IMR-90 (cell line): ENCODE data around the gene PNPLA2. TPM values are rescaled to one million over a fixed set of nuclear protein-coding genes. Genes with fewer than 3 reads are reported as not detected.
A peak's percentile ranks its signal among the peaks of the same experiment; 100 is the strongest.

Experiments used
- ATAC-seq: fragments of 200-7000 bp; cut with Tn5 transposase; 2 replicates; pipeline ENCODE4 v1.9.1; 2020; ENCODE audit warnings: low read depth, mild to moderate bottlenecking, moderate library complexity
- BruUV-seq: library from RNA; stranded (reverse); fragments of 400-500 nt; replicated peaks from 2 replicates; lab custom pipeline; 2021; lab: Mats Ljungman, UMichigan
- CTCF ChIA-PET: fragments of 300-600 bp; formaldehyde crosslinking; extraction: SDS; loops from one replicate; lab custom pipeline; 2021; ENCODE audit warnings: antibody characterized with exemption; lab: Yijun Ruan, JAX
- POLR2A ChIA-PET: fragments of 300-600 bp; sonication (Branson Sonifier 250); formaldehyde crosslinking; loops from one replicate; lab custom pipeline; 2022; ENCODE audit warnings: antibody characterized with exemption; ENCODE audit not compliant: unreplicated experiment; lab: Charles Lee
- DNase-seq: peaks from one replicate; pipeline ENCODE4 v3.0.0; 2013
- H2AFZ ChIP-seq: replicated peaks from 2 replicates; pipeline ENCODE3; 2013; ENCODE audit warnings: low read length, mild to moderate bottlenecking; ENCODE audit not compliant: poor library complexity
- H2AK5ac ChIP-seq: 2 replicates; pipeline ENCODE4 v1.6.1; 2013; ENCODE audit warnings: low read depth, low read length, inconsistent platforms
- H2AK9ac ChIP-seq: replicated peaks from 2 replicates; pipeline ENCODE3; 2013; ENCODE audit warnings: mild to moderate bottlenecking, low read depth, low read length, moderate library complexity; ENCODE audit not compliant: poor library complexity
- H2BK120ac ChIP-seq: 2 replicates; pipeline ENCODE4 v1.6.1; 2013; ENCODE audit warnings: low read depth, low read length, inconsistent platforms
- H2BK15ac ChIP-seq: 3 replicates; pipeline ENCODE4 v1.6.1; 2013; ENCODE audit warnings: low read depth, low read length, inconsistent platforms
- H2BK20ac ChIP-seq: 2 replicates; pipeline ENCODE4 v1.6.1; 2013; ENCODE audit warnings: low read depth, mild to moderate bottlenecking, inconsistent platforms, low read length, moderate library complexity
- H2BK5ac ChIP-seq: 2 replicates; pipeline ENCODE4 v1.6.1; 2013; ENCODE audit warnings: mild to moderate bottlenecking, low read depth, low read length, inconsistent platforms; ENCODE audit not compliant: poor library complexity, severe bottlenecking
- H3K14ac ChIP-seq: replicated peaks from 2 replicates; pipeline ENCODE4 v1.6.1; 2013; ENCODE audit warnings: low read depth, low read length, inconsistent platforms
- H3K18ac ChIP-seq: 2 replicates; pipeline ENCODE4 v1.6.1; 2013; ENCODE audit warnings: low read depth, low read length, control low read depth
- H3K23ac ChIP-seq: 2 replicates; pipeline ENCODE4 v1.6.1; 2013; ENCODE audit warnings: low read depth, low read length, inconsistent platforms
- H3K27ac ChIP-seq: 2 replicates; pipeline ENCODE4 v1.5.1; 2013; ENCODE audit warnings: mild to moderate bottlenecking, control low read depth, low read length; ENCODE audit not compliant: insufficient read depth
- H3K27me3 ChIP-seq: 2 replicates; pipeline ENCODE4 v1.6.1; 2013; ENCODE audit warnings: low read length; ENCODE audit not compliant: control insufficient read depth, insufficient read depth
- H3K36me3 ChIP-seq: 2 replicates; pipeline ENCODE4 v1.6.1; 2013; ENCODE audit warnings: low read length, mixed read lengths; ENCODE audit not compliant: control insufficient read depth, insufficient read depth
- H3K4ac ChIP-seq: 2 replicates; pipeline ENCODE4 v1.6.1; 2013; ENCODE audit warnings: low read depth, low read length, inconsistent platforms
- H3K4me1 ChIP-seq: 2 replicates; pipeline ENCODE4 v1.6.1; 2013; ENCODE audit warnings: low read length, mixed read lengths; ENCODE audit not compliant: control insufficient read depth, insufficient read depth
- H3K4me2 ChIP-seq: 2 replicates; pipeline ENCODE4 v1.6.1; 2013; ENCODE audit warnings: low read depth, mild to moderate bottlenecking, control low read depth, low read length, moderate library complexity
- H3K4me3 ChIP-seq: 2 replicates; pipeline ENCODE4 v1.5.1; 2013; ENCODE audit warnings: low read depth, mild to moderate bottlenecking, control low read depth, low read length, moderate library complexity; ENCODE audit not compliant: insufficient read depth
- H3K56ac ChIP-seq: 2 replicates; pipeline ENCODE4 v1.6.1; 2013; ENCODE audit warnings: low read length, inconsistent platforms; ENCODE audit not compliant: insufficient read depth; ENCODE audit errors: extremely low read depth
- H3K79me1 ChIP-seq, 2 experiments: 2 replicates each; pipeline ENCODE4 v1.6.1; 2013; ENCODE audit warnings: low read length in 2 of 2, inconsistent platforms in 1 of 2, low read depth in 1 of 2
- H3K9ac ChIP-seq: 2 replicates; pipeline ENCODE4 v1.6.1; 2013; ENCODE audit warnings: low read depth, low read length, control low read depth
- H3K9me1 ChIP-seq: 2 replicates; pipeline ENCODE4 v1.6.1; 2013; ENCODE audit warnings: low read length, inconsistent platforms; ENCODE audit not compliant: insufficient read depth
- H3K9me3 ChIP-seq: 2 replicates; pipeline ENCODE4 v1.6.1; 2013; ENCODE audit warnings: low read length; ENCODE audit not compliant: control insufficient read depth, insufficient read depth
- H4K20me1 ChIP-seq: 2 replicates; pipeline ENCODE4 v1.6.1; 2013; ENCODE audit warnings: low read length, inconsistent platforms; ENCODE audit not compliant: insufficient read depth
- H4K5ac ChIP-seq: 2 replicates; pipeline ENCODE4 v1.6.1; 2013; ENCODE audit warnings: mild to moderate bottlenecking, low read depth, low read length, control low read depth
- H4K8ac ChIP-seq, 2 experiments: 2 replicates each; pipeline ENCODE4 v1.6.1; 2013; ENCODE audit warnings: low read depth in 2 of 2, low read length in 2 of 2, control low read depth in 1 of 2, inconsistent platforms in 1 of 2
- H4K91ac ChIP-seq: 2 replicates; pipeline ENCODE4 v1.6.1; 2013; ENCODE audit warnings: low read depth, low read length, inconsistent platforms; ENCODE audit not compliant: insufficient read depth
- CHD1 ChIP-seq: IDR thresholded peaks from 2 replicates; pipeline ENCODE4 v1.6.1; 2012; ENCODE audit warnings: low read depth, low read length, improper control_type of control experiment
- ELK1 ChIP-seq: fragments of 150-350 bp; IDR thresholded peaks from 2 replicates; pipeline ENCODE4 v1.6.1; 2016; ENCODE audit warnings: low read depth, mild to moderate bottlenecking, low read length, moderate library complexity, borderline replicate concordance
- RCOR1 ChIP-seq: IDR thresholded peaks from 2 replicates; pipeline ENCODE4 v1.6.1; 2012; ENCODE audit warnings: mild to moderate bottlenecking, low read length, improper control_type of control experiment; ENCODE audit not compliant: insufficient replicate concordance
- WGBS, 2 experiments: methylation state at CpG; one replicate each; pipeline versions ENCODE4 v1.1.5 to v1.1.7; 2013; ENCODE audit warnings: missing lambda C conversion rate in 2 of 2; ENCODE audit not compliant: insufficient read length in 1 of 2; ENCODE audit errors: extremely low coverage in 2 of 2; 5-methylcytosine and 5-hydroxymethylcytosine counted together
- dilution Hi-C: fragments of 300-500 bp; cut with HindIII; formaldehyde crosslinking; loops from one replicate; pipeline ENCODE4 v1.14.3; 2018; ENCODE audit warnings: low sequenced_read_pairs; ENCODE audit not compliant: unreplicated experiment
- in situ Hi-C: fragments of 300-500 bp; cut with MboI; formaldehyde crosslinking; loops from 3 replicates; pipeline ENCODE4 v1.14.3; 2019; ENCODE audit warnings: low sequenced_read_pairs, inconsistent platforms, mixed read lengths
- intact Hi-C: fragments of 100-400 bp; cut with micrococcal nuclease; formaldehyde crosslinking; loops from 2 replicates; pipeline ENCODE4 v1.10.0; 2022
- polyA plus RNA-seq, 3 experiments: library from polyadenylated mRNA; depleted of rRNA; stranded (reverse); fragments of >200 nt; gene quantifications; 2 replicates each; pipeline ENCODE4 v1.2.3, GENCODE V29; 2012; ENCODE audit warnings: low replicate concordance in 1 of 3
- total RNA-seq: library from RNA; depleted of rRNA; stranded (reverse); fragments of >200 nt; gene quantifications from 2 replicates; pipeline ENCODE4 v1.2.3, GENCODE V29; 2012

The PNPLA2 gene
- total and polyA plus RNA-seq, 2 of the 4 experiments (the other 2 are of a cell fraction): 7.0 to 94.3 TPM

GRCh38 chr11:769887-770641 lies 48.6 kb upstream of the PNPLA2 start:
- Histone ChIP-seq H2AK5ac (no peak overlapping the region), H3K27me3 (no peaks in the 10 kb centered on the region), H3K18ac (no peak overlapping the region), H2BK120ac (no peak overlapping the region), H4K91ac (no peak overlapping the region), H3K79me1 (peaks cover 9 to 57% of the 10 kb centered on the region in 2 experiments), H3K36me3 (peaks cover 60% of the 10 kb centered on the region), H2BK15ac (no peak overlapping the region), H3K56ac (no peak overlapping the region), H3K9me3 (no peaks in the 10 kb centered on the region), H3K27ac (no peak overlapping the region), H3K4me1 (peaks cover 3% of the 10 kb centered on the region), H3K4me3 (no peak overlapping the region), H4K8ac (no peak overlapping the region), H3K9me1 (peaks cover 4% of the 10 kb centered on the region; the same call in 1 of the 2 replicates), H3K9ac (no peak overlapping the region), H2AK9ac (no peak overlapping the region), H3K4ac (no peak overlapping the region), H2BK5ac (no peak overlapping the region), H4K5ac (no peak overlapping the region), H4K20me1 (peaks cover 56% of the 10 kb centered on the region), H2AFZ (no peak overlapping the region), H3K14ac (no peak overlapping the region), H3K23ac (no peak overlapping the region), H3K4me2 (no peak overlapping the region), H2BK20ac (no peak overlapping the region)
- intact Hi-C loops (no loop called here), in situ Hi-C loops (no loop called here), dilution Hi-C loops (no loop called here)
- no peak for ATAC-seq
- ChIA-PET CTCF (no interaction called here), POLR2A (no interaction called here)
- TSS peak; percentile 47 for BruUV-seq
- WGBS, 2 experiments: 95% methylated on average over 9 of the region's 23 CpGs; no CpG with 5 or more reads in 1 of the 2 experiments
- TF ChIP-seq RCOR1: no peak
- no peak for TF ChIP-seq ELK1
- no peak for TF ChIP-seq CHD1
- no peak for DNase-seq
